WERI-Rb-1 (cell line): ENCODE results near the gene MED22.

Experiments used
- DNase-seq: peaks from one replicate; pipeline ENCODE4 v3.0.0-alpha.2; 2020
- H3K27ac ChIP-seq: fragments of 250-450 bp; sonication (Bioruptor Pico); 2 replicates; pipeline ENCODE4 v1.5.1; 2020; ENCODE audit warnings: mild to moderate bottlenecking, moderate library complexity
- H3K27me3 ChIP-seq: fragments of 250-450 bp; sonication (Bioruptor Pico); 2 replicates; pipeline ENCODE4 v1.5.1; 2021; ENCODE audit warnings: mild to moderate bottlenecking, low read depth, moderate library complexity; ENCODE audit not compliant: insufficient read depth, severe bottlenecking
- H3K36me3 ChIP-seq: fragments of 250-450 bp; sonication (Bioruptor Pico); 2 replicates; pipeline ENCODE4 v1.5.1; 2020; ENCODE audit warnings: mild to moderate bottlenecking, moderate library complexity
- H3K4me3 ChIP-seq: 2 replicates; pipeline ENCODE4 v1.5.1; 2011; ENCODE audit warnings: low read depth, mild to moderate bottlenecking, control low read depth, low read length
- H3K9me3 ChIP-seq: fragments of 250-450 bp; sonication (Bioruptor Pico); 2 replicates; pipeline ENCODE4 v1.5.1; 2021; ENCODE audit warnings: mild to moderate bottlenecking, moderate library complexity; ENCODE audit not compliant: severe bottlenecking
- TF ChIP-seq, protein P1 (sequence below): IDR thresholded peaks from 2 replicates; pipeline ENCODE4 v1.5.1; 2011; ENCODE audit warnings: low read depth, mild to moderate bottlenecking, control low read depth, inconsistent platforms, low read length

The MED22 gene

DNA sequence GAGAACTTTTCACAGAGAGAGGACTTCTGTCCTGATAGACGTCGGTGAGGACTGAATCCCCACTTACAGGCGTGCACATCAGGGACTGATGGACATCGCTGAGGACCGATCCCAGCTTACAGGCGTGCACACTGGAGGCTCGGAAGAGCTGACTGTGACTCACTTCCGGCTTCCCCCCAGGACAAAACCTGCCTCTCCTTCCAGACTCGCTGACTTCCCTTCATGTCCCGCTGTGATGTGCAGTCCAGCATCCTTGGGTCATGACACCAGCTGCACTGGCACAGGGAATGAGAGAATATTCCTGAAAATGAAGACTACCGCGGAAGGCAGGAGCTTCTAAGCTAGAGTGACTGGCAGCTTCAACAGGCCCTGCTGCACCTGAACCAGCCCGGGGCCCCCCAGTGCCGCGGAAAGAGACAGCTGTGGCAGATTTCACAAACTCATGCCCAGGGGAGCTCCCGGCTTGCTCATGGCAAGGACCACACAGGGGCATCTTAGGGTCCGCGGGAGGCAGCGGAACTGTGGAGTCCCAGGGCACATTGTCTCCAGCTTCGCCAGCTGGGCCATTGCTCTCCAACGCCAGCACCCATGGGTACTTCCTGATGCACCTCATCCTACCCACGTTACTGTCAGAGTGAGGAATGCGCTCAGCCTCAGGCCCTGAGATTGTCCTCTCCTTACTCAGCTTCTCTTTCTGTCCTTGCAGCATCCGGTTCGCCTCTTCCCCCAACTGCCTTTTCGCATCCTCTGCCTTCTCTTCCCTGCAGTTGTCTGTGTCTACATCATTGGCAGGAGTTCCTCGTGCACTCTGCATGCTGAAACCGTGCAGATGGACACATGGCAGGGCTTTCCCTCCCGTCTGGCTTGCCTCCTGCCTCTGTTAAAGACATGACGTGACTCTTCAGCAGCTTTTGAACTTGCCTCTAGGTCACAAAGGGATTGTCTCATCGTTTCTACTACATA is 41.4 kb downstream of the MED22 start:
- H3K27ac ChIP-seq = no peak overlapping the region
- no peaks in the 10 kb centered on the region for H3K36me3 ChIP-seq
- TF ChIP-seq, protein P1, sequence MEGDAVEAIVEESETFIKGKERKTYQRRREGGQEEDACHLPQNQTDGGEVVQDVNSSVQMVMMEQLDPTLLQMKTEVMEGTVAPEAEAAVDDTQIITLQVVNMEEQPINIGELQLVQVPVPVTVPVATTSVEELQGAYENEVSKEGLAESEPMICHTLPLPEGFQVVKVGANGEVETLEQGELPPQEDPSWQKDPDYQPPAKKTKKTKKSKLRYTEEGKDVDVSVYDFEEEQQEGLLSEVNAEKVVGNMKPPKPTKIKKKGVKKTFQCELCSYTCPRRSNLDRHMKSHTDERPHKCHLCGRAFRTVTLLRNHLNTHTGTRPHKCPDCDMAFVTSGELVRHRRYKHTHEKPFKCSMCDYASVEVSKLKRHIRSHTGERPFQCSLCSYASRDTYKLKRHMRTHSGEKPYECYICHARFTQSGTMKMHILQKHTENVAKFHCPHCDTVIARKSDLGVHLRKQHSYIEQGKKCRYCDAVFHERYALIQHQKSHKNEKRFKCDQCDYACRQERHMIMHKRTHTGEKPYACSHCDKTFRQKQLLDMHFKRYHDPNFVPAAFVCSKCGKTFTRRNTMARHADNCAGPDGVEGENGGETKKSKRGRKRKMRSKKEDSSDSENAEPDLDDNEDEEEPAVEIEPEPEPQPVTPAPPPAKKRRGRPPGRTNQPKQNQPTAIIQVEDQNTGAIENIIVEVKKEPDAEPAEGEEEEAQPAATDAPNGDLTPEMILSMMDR = no peak
- no peak overlapping the region for H3K4me3 ChIP-seq
- no peaks in the 10 kb centered on the region for H3K9me3 ChIP-seq
- no peaks in the 10 kb centered on the region for H3K27me3 ChIP-seq
- DNase-seq = no peak

DNA sequence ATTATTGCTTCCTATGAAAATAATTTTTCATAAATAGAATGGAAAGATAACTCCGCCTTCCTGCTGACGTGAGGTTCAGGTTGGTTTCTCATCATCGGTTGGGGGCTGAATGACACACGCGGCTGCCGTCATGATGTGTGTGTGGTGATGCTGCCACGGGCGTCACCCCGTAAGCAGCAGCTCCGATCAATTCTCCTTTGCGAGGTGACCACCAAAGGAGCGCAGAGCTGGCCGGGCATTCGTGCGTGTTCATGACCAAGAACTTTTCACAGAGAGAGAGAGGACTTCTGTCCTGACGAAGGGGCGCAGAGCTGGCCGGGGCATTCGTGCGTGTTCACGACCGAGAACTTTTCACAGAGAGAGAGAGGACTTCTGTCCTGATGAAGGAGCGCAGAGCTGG is 42.2 kb downstream of the MED22 start:
- no peak for DNase-seq
- Histone ChIP-seq H3K9me3 (no peaks in the 10 kb centered on the region), H3K27me3 (no peaks in the 10 kb centered on the region), H3K36me3 (no peaks in the 10 kb centered on the region), H3K4me3 (no peak overlapping the region), H3K27ac (no peak overlapping the region)
- TF ChIP-seq, protein P1 = no peak

- no peak overlapping the region for H3K4me3 ChIP-seq
- H3K27ac ChIP-seq = no peak overlapping the region
- TF ChIP-seq, protein P1 = no peak
- no peak for DNase-seq
- no peaks in the 10 kb centered on the region for H3K27me3 ChIP-seq
- H3K9me3 ChIP-seq = no peaks in the 10 kb centered on the region
- no peaks in the 10 kb centered on the region for H3K36me3 ChIP-seq
Measured at GRCh38 chr9:133304477-133305377, 43.2 kb downstream of the MED22 start.

GRCh38 chr9:133304158-133304470 is 43.8 kb downstream of the MED22 start:
- TF ChIP-seq, protein P1 = no peak

GRCh38 chr9:133303266-133304157 is 44.4 kb downstream of the MED22 start:
- TF ChIP-seq, protein P1 = peak; percentile 25; the same call in 1 of the 2 replicates
- H3K27ac ChIP-seq = no peak overlapping the region
- H3K27me3 ChIP-seq = no peaks in the 10 kb centered on the region
- no peak overlapping the region for H3K4me3 ChIP-seq
- H3K36me3 ChIP-seq = no peaks in the 10 kb centered on the region
- no peak for DNase-seq
- H3K9me3 ChIP-seq = no peaks in the 10 kb centered on the region

More at GRCh38 chr9:133304158-133304470, 43.8 kb downstream of the MED22 start:
- Histone ChIP-seq H3K27ac (no peak overlapping the region), H3K27me3 (no peaks in the 10 kb centered on the region), H3K4me3 (no peak overlapping the region), H3K36me3 (no peaks in the 10 kb centered on the region), H3K9me3 (no peaks in the 10 kb centered on the region)
- no peak for DNase-seq
